RWPE1 (cell line): ENCODE results near the gene PID1.
A peak's percentile ranks its signal among the peaks of the same experiment; 100 is the strongest.

Experiments
- CTCF ChIA-PET: fragments of 350-600 bp; sonication (Branson Sonifier 250); formaldehyde crosslinking; extraction: SDS; loops from one replicate; lab custom pipeline; 2021; lab: Yijun Ruan, JAX
- POLR2A ChIA-PET: fragments of 400-600 bp; formaldehyde crosslinking; extraction: SDS; loops from one replicate; lab custom pipeline; 2020; ENCODE audit warnings: antibody characterized with exemption; ENCODE audit not compliant: low non-redundant PET; lab: Yijun Ruan, JAX
- DNase-seq: peaks from one replicate; pipeline ENCODE4 v3.0.0; 2012; ENCODE audit warnings: low spot score
- H3K27ac ChIP-seq: fragments of 450-650 bp; 2 replicates; pipeline ENCODE4 v1.5.1; 2017
- CTCF ChIP-seq: fragments of 450-650 bp; conservative IDR thresholded peaks from 2 replicates; pipeline ENCODE4 v1.5.1; 2017; ENCODE audit warnings: low read depth, mild to moderate bottlenecking

Gene PID1

DNA sequence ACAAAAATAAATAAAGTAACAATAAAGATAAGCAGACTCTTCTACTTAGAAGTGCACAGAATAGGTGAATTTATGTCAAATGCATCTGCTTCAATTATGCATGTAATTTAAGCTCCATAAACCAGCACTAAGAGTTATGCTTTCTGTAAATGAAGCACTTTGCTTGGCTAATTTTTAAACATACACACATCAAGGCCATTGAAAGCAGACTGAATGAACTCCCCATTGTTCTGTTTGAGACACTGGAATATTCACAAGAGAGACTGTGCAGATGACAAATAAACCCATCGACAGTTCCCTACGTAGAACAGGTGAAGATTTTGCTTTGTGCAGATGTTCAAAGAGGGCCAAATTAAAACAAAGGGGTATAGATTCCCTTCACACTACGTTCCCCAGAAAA, 133.4 kb downstream of the PID1 start:
- no peak overlapping the region for H3K27ac ChIP-seq
- POLR2A ChIA-PET = no interaction called here
- CTCF ChIA-PET = interaction anchor here (0.6 kb wide), 1 partner anchor 351 kb away, joined by 3 read pairs; no protein-coding TSS in a partner anchor
- no peak for TF ChIP-seq CTCF
- DNase-seq = no peak

GRCh38 chr2:229137066-229137465, 134.0 kb downstream of the PID1 start:
- POLR2A ChIA-PET = no interaction called here
- DNase-seq = no peak
- TF ChIP-seq CTCF = no peak
- CTCF ChIA-PET = no interaction called here
- H3K27ac ChIP-seq = no peak overlapping the region

DNA sequence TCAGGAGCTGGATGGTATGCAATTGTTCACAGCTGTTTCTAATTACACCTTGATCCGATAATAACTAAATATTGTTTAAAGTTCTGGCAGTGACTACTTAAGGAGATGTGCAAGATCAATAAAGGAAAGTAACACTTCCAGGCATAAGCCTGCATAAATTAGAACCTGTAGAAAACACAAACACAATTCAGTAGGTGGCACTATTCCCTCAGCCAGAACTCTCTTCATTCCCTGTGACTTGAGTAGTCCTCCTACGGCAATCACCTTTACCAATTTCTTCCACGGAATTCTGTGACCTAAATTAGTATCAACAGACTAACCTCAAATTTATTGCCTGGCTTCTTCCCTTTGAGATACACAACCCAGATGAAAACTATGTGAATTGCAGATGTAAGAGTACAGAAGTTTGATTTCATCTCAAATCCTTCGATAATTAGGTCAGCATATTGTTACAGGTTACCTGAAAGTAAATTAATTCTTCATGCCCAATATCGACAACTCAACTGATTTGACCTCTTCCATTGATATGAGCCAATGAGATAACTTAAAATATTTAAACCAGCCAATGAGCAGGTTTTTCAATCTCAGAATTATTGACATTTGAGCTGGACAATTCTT, 137.8 kb downstream of the PID1 start:
- ChIA-PET CTCF (interaction anchor here (0.6 to 1.6 kb wide), 7 partner anchors 9 to 566 kb away, joined by 3 to 10 read pairs (median 3); no protein-coding TSS in a partner anchor), POLR2A (no interaction called here)
- peak; percentile 39 for DNase-seq
- no peak overlapping the region for H3K27ac ChIP-seq
- peak; percentile 69 for TF ChIP-seq CTCF

DNA sequence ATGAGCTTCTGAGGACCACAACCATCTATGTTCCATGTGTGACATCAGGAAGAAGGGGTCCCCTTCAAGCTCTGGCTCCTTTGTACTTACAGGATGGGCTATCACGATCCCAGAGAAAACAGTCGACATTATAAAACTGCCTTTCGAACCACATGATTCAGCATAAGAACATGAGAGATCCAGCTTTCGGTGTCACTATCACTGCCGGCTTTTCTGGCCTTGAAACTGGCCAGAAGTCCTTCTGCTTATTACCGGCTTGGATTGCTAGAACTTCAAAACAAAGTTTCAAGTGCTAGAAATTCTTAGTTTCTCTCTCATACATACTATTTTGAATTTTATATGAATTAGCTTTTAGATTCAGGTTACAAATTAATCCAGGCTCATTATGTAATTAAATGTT, 138.9 kb downstream of the PID1 start:
- no peak for TF ChIP-seq CTCF
- ChIA-PET POLR2A (no interaction called here), CTCF (interaction anchor here (1.6 kb wide), 1 partner anchor 455 kb away, joined by 10 read pairs; no protein-coding TSS in a partner anchor)
- H3K27ac ChIP-seq = no peak overlapping the region
- DNase-seq = no peak

- POLR2A ChIA-PET = no interaction called here
- CTCF ChIA-PET = interaction anchor here (0.6 to 0.7 kb wide), 2 partner anchors 142 to 290 kb away, joined by 3 read pairs; no protein-coding TSS in a partner anchor
- no peak for DNase-seq
- peak overlapping the region; percentile 69 for H3K27ac ChIP-seq
- no peak for TF ChIP-seq CTCF
These were observed 140.6 kb downstream of the PID1 start for GRCh38 chr2:229130522-229130921.

- H3K27ac ChIP-seq = peak overlapping the region; percentile 69
- peak; percentile 16 for DNase-seq
- POLR2A ChIA-PET = no interaction called here
- TF ChIP-seq CTCF = no peak
- CTCF ChIA-PET = interaction anchor here (0.6 to 0.7 kb wide), 3 partner anchors 122 to 290 kb away, joined by 3 to 4 read pairs (median 3); no protein-coding TSS in a partner anchor
These were observed 141.2 kb downstream of the PID1 start for GRCh38 chr2:229129738-229130371.
